ENCODE data around the gene CLCN4. TPM values are rescaled to one million over a fixed set of nuclear protein-coding genes. Genes with fewer than 3 reads are reported as not detected.

CLCN4 gene
- total RNA-seq, 4 donors from 2014 or later = 0.54 to 5.0 (median 2.6) TPM

- no peak for DNase-seq (ENCODE audit: low spot score in 2 of 2)
- H3K4me3 ChIP-seq (ENCODE audit: low read depth, poor library complexity, severe bottlenecking) = no peak overlapping the region
- 58 to 65% methylated on average over 3 of the region's 3 CpGs for WGBS, 2 donors
- no peak for TF ChIP-seq POLR2A (IDR thresholded peaks at IDR 0.05)
- TF ChIP-seq CTCF (IDR thresholded peaks at IDR 0.05) = no peak
- intact Hi-C loops (cut with DNase I; ENCODE audit: low total_unique reads) = no loop called here
Measured at GRCh38 chrX:10254739-10255138, 98.0 kb downstream of the CLCN4 start.

- intact Hi-C loops (cut with DNase I; ENCODE audit: low total_unique reads) = no loop called here
- no peak for DNase-seq (ENCODE audit: low spot score in 2 of 2)
Measured at GRCh38 chrX:10259716-10260115, 102.9 kb downstream of the CLCN4 start.

GRCh38 chrX:10265775-10266174 lies 109.0 kb downstream of the CLCN4 start:
- TF ChIP-seq CTCF (IDR thresholded peaks at IDR 0.05) = no peak
- TF ChIP-seq POLR2A (IDR thresholded peaks at IDR 0.05) = no peak
- intact Hi-C loops (cut with DNase I; ENCODE audit: low total_unique reads) = no loop called here
- WGBS, 2 donors = 67 to 73% methylated on average over 1 to 2 of the region's 2 CpGs
- no peak overlapping the region for H3K4me3 ChIP-seq (ENCODE audit: low read depth, poor library complexity, severe bottlenecking)
- DNase-seq (ENCODE audit: low spot score in 2 of 2) = no peak

More at GRCh38 chrX:10259716-10260115, 102.9 kb downstream of the CLCN4 start:
- TF ChIP-seq CTCF (IDR thresholded peaks at IDR 0.05) = no peak
- TF ChIP-seq POLR2A (IDR thresholded peaks at IDR 0.05) = no peak
- H3K4me3 ChIP-seq (ENCODE audit: low read depth, poor library complexity, severe bottlenecking) = no peak overlapping the region
- 17 to 29% methylated on average over 1 of the region's 1 CpG for WGBS, 2 donors

GRCh38 chrX:10278716-10279115 lies 121.9 kb downstream of the CLCN4 start:
- intact Hi-C loops (cut with DNase I; ENCODE audit: low total_unique reads) = no loop called here
- no peak overlapping the region for H3K4me3 ChIP-seq (ENCODE audit: low read depth, poor library complexity, severe bottlenecking)
- no peak for DNase-seq (ENCODE audit: low spot score in 2 of 2)
- TF ChIP-seq CTCF (IDR thresholded peaks at IDR 0.05) (no peak), POLR2A (IDR thresholded peaks at IDR 0.05) (no peak)
- WGBS, 2 donors = 39 to 86% methylated on average over 2 of the region's 2 CpGs

- peak in 1 of 2 donors; percentile 16 for DNase-seq (ENCODE audit: low spot score in 2 of 2)
- intact Hi-C loops (cut with DNase I; ENCODE audit: low total_unique reads) = no loop called here
- WGBS, 2 donors = 25 to 51% methylated on average over 2 of the region's 2 CpGs
- TF ChIP-seq CTCF (IDR thresholded peaks at IDR 0.05) (no peak), POLR2A (IDR thresholded peaks at IDR 0.05) (no peak)
- H3K4me3 ChIP-seq (ENCODE audit: low read depth, poor library complexity, severe bottlenecking) = no peak overlapping the region
Measured at GRCh38 chrX:10280071-10280470, 123.3 kb downstream of the CLCN4 start.

GRCh38 chrX:10282490-10282889 lies 125.7 kb downstream of the CLCN4 start:
- no peak for DNase-seq (ENCODE audit: low spot score in 2 of 2)
- intact Hi-C loops (cut with DNase I; ENCODE audit: low total_unique reads) = no loop called here
- WGBS, 2 donors = 89% methylated on average over 1 of the region's 1 CpG; no CpG with 5 or more reads in 1 of the 2 donors
- TF ChIP-seq POLR2A (IDR thresholded peaks at IDR 0.05) = no peak
- TF ChIP-seq CTCF (IDR thresholded peaks at IDR 0.05) = no peak
- H3K4me3 ChIP-seq (ENCODE audit: low read depth, poor library complexity, severe bottlenecking) = no peak overlapping the region

Data from lower leg skin (tissue), 4 donors.